GM18873 (cell line): Measurements from ENCODE around the gene SLC39A11.

ENCODE experiments used
- ATAC-seq: cut with Tn5 transposase; IDR thresholded peaks from one replicate; pipeline ENCODE4 v1.9.1; 2021; ENCODE audit warnings: mild to moderate bottlenecking, moderate library complexity, moderate number of reproducible peaks; ENCODE audit not compliant: unreplicated experiment, low FRiP score

Gene SLC39A11

DNA sequence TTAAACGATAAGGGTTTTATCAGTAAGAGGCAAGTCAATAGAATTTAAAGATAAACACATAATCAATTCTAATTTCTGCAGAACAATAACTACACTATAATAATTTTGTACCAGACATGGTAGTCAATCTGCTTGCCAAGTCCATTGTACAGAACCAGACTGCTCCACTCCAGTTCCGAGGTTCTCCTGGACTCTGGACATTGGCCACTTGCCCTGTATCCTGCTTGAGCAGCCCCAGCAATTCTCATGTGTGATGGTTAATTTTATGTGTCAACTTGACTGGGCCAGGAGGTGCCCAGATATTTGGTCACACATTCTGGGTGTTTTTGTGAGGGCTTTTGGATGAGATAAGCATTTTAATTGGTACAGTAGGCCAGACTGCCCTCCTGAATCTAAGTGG lies 384.6 kb downstream of the SLC39A11 start:
- no peak for ATAC-seq

DNA sequence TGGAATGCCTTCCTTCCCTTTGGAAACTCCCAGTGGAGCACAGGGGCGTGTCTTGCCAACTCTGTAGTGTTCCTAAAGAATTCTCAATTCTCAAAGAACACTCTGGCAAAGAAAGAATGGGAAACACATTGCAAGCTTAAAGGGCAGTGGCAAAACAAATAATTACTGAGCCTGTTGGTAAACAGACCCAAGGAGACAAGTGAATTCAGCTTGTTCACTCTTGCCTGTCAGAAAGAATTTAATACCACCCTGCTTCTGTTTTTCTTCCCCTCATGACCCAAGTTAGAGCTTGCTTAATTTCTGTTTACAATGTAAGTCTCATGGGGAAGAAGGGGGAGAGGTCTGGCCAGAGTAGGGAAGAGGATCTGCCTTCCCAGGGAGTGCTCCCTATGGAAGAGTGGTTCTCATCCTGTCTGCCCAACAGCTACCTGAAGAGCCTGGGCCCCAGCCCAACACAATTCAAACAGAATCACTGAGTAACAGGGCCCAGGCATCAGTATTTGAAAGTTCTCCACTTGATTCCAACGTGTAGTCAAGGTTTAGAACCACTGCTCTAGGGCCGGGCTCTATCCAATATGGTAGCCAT lies 386.0 kb downstream of the SLC39A11 start:
- ATAC-seq, result no peak

- ATAC-seq, result peak; percentile 63
These were observed 386.5 kb downstream of the SLC39A11 start for GRCh38 chr17:72705905-72706395.

DNA sequence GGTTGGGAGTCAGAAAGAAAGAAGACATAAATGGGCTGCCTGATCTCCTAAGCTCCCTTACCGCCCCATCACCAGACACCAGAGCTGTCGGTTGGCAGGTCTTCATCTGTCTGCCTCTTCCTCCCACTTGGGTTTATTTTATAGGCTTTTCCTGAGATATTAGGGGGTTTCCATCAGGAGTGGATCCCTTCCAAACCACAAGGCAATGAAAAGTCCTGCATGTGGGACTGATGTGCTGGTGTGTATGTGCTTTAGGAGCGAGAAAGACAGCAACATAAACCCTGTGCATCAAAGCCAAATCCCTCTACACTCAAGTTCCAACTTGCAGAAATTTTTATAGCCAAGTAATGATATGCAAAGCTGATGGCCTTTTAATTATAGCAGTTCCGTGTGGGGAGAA lies 389.5 kb downstream of the SLC39A11 start:
- no peak for ATAC-seq

- no peak for ATAC-seq
These were observed 390.3 kb downstream of the SLC39A11 start for GRCh38 chr17:72702136-72702735.

- no peak for ATAC-seq
These were observed 392.3 kb downstream of the SLC39A11 start for GRCh38 chr17:72700226-72700625.

DNA sequence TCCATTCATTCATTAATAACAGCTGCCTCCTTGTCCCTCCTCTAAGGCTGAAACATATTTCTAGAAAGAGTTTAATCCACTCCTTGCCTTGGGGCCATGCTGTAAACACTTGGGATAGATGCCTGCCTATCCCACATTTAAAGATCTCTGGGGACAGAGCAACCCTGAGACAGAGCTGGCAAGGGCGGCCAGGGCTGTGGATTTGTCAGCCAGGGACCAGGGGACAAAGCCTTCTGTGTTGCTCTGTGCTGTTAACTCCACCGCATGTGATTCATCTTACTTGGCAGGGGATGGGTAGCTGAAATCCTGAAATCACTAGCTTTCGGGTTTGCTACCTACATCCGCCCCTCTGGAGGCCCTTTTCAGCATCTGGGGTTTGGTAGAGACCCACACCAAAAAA lies 392.9 kb downstream of the SLC39A11 start:
- ATAC-seq, result no peak

DNA sequence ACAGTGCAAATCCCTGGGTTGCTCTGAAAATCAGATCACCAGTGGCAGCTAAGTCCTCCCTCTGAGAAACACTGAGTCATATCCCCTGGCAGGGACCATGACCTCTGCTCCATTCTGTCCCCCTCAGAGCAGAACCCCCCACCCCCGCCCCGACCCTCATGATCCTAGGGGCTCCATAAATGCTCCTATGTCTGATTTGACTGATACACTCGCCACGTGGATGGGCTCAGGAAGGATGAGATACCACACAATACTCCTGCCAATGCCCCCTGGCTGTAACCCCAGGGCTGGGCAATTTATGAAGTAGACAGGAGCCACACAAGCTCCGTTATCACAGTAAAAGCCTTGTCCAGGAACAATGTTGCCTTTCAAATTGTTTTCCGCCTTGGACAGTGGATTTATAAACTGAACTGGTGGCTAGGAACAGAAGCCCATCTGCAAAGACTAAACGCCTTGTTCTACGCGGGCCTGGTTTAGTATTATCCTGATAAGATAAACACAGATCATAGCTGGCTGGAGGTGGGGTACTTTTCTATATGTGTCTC lies 394.8 kb downstream of the SLC39A11 start:
- ATAC-seq, result no peak

DNA sequence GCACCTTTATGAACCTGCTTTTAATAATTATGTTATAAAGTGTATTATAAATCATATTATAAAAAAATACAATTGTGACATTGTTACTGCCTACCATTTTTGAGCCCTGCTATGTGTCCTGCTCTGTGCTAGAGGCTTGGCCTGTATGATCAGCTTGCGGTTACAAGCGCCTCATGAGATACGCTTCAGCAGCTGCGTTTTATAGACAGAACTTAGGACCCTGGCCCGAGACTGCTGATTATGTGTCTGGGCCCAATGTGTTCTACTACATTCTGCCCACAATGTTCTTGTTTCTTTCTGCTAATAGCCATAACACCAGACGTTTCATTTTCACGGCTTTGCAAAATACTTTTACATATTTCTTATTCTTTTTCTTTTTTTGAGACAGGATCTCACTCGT lies 395.8 kb downstream of the SLC39A11 start:
- no peak for ATAC-seq

GRCh38 chr17:72696156-72696555 lies 396.3 kb downstream of the SLC39A11 start:
- no peak for ATAC-seq

GRCh38 chr17:72693956-72694355 lies 398.5 kb downstream of the SLC39A11 start:
- ATAC-seq, result no peak

GRCh38 chr17:72693151-72693878 lies 399.2 kb downstream of the SLC39A11 start:
- ATAC-seq, result no peak

DNA sequence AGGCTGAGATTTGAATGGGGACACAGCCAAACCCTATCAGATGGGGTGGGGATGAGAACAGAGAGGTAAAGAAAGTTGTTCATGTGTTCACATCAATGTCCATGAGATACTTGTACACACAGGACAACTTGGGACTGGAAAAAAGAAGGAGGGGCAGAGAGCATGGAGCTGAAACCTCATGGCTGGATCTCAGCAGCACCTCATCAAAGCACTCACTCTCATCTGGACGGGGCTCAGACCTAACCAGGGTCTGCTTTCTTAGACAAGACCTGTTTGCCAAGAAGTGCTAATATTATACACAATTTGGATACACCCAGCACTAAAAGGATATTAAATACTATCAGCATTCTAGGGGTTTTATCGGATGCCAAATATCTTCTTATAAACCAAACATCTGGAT lies 399.8 kb downstream of the SLC39A11 start:
- ATAC-seq, result no peak

DNA sequence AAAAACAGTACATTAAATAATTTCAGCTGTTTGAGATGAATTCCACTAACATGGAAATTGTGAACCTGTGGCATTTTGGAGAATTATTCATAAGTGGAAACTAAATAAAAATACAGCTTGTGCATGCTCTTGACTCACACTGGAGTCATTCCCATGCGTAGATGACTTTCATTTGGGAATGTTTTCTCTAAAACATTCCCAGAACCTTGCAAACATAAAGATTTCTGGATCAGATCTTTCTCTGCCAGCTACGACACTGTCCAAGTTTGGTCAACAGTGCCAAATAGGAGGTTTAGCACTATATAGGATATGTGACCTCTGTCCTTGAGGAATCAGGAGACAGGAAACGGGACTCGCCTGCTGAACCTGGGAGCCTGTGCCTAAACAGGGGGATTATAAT lies 400.9 kb downstream of the SLC39A11 start:
- no peak for ATAC-seq

- ATAC-seq, result no peak
These were observed 401.5 kb downstream of the SLC39A11 start for GRCh38 chr17:72691017-72691416.

DNA sequence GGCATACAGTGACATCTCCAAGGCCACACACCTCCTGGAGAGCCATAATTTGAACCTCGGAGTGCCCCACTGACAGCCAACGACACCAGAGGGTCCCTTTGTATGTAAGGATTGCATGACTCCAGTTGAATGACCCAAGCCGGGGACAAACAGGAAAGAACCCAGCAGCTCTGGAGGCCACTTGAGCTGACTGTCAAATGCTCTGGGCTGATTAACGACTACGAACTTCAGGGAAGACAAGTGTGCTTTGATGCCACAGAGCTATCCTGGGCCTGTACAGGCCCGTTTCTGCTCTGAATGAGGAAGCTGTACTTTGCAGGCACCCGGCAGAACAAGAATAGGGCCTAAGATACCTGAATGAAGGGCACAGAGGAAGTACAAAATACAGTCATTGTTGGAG lies 404.6 kb downstream of the SLC39A11 start:
- no peak for ATAC-seq

GRCh38 chr17:72684405-72685020 lies 408.0 kb downstream of the SLC39A11 start:
- no peak for ATAC-seq

DNA sequence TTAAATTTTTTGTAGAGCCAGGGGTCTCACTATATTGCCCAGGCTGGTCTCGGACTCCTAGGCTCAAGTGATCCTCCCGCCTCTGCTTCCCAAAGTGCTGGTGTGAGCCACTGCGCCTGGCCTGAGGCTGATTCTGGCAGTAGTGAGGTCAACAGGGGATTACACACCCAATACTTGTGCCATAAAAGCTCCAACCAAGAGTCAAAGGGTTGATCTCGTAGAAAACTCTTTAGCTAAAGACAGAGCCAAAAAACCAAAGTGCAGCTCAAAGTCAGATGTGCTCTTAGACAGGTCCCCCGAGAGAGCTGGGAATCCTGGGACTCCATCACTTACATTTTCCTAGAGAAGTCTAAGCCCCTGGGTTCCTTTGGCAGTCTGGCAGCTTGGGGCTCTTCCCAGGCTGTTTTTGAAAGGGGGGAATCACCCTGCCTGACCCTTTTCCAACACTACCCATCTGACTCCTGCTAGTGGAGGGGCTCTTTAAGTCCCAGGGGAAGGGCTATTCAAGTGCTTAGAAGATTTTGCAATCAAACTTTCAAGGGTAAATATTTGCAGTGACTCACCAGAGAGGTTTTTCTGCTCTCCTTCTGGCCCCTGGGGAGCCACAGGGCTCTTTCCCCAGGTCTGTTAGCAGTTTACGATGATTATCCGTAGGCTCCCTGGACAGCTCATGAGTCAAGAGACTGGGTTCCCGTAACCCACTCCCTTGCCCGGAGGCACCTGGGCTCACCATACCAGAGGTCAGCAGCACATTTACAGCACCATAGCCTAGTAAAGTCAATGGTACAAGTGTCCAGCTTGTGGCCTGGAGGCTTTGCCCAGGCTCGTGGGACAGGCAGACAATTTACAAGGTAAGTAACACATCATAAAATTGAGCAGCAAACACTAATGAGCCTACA lies 408.7 kb downstream of the SLC39A11 start:
- no peak for ATAC-seq

DNA sequence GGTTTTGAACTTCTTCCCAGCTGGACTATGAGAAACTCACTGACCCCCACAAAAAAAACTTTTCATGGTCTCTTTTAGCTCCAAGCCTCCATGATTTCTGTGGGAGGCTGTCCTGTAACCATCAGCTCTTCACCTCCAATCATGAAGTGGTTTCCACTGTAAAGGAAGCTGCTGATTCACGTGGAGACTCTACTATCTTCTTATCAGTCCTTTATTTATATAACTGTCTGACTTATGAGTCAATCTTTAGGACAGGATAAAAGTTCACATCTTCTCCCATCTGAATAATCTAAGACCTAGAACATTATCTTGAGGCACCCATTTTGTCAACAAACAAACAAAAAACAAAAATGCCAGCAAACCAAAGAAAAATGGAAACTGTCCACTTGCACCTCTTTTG lies 409.9 kb downstream of the SLC39A11 start:
- ATAC-seq, result no peak

DNA sequence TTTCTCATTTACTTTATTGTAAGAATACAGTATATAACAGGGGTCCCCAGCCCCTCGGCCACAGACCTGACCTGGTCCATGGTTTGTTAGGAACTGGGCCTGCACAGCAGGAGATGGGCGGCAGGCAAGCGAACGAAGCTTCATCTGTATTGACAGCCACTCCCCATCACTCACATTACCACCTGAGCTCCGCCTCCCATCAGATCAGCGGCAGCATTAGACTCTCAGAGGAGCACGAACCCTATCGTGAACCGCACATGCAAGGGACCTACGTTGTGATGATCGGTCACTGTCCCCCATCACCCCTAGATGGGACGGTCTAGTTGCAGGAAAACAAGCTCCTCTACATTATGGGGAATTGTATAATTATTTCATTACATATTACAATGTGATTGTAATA lies 410.6 kb downstream of the SLC39A11 start:
- no peak for ATAC-seq
